Fibroblast of lung (primary cell): ENCODE data around the gene DNAJB2.

ENCODE experiments used
- CTCF ChIP-seq, 2 donors: IDR thresholded peaks in 1 of 2; conservative IDR thresholded peaks in 1 of 2; 1 replicate in 1 of 2; 2 replicates in 1 of 2; pipeline ENCODE4 v1.5.1; 2011 to 2012; ENCODE audit warnings: low read length in 2 of 2, control low read depth in 1 of 2, inconsistent platforms in 1 of 2, low read depth in 1 of 2, mild to moderate bottlenecking in 1 of 2
- EZH2 ChIP-seq: IDR thresholded peaks from 2 replicates; pipeline ENCODE4 v1.5.1; 2012; ENCODE audit warnings: low read length, control low read depth, mild to moderate bottlenecking; ENCODE audit errors: missing control alignments

- TF ChIP-seq CTCF (conservative IDR thresholded peaks at IDR 0.05 in 1 of 2, IDR thresholded peaks at IDR 0.05 in 1 of 2; ENCODE audit: low read depth in 1 of 2, low read length in 2 of 2) (no peak), EZH2 (no peak)
Observed at GRCh38 chr2:219245899-219246230, 33.3 kb upstream of the DNAJB2 start.
